ENCODE data around the gene AOPEP. TPM values are rescaled to one million over a fixed set of nuclear protein-coding genes. Genes with fewer than 3 reads are reported as not detected.

AOPEP gene
- total and polyA plus RNA-seq, 2 of the 13 experiments (the other 11 are each of a cell fraction or from before 2014, with no cell fraction given): 22.2 to 41.6 TPM

DNA sequence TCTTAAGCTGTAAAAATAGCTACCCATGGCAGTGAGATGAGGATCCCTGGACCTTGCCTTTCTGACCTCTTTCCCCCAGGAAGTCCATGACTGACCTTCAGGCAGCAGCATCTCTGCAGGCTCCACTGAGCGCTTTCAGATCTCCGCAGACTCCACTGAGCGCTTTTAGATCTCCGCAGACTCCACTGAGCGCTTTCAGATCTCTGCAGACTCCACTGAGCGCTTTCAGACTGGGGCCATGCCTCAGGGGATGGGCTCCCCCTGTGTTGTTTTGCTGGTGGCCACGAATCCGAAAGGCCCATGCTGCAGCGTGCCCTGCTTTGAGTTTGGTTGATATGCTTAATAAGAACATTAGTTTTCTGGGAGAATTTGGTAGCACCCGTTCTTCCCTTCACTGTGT is 336.8 kb downstream of the AOPEP start:
- Histone ChIP-seq H3K4me1 (ENCODE audit: insufficient read depth, low read length) (peaks cover 88% of the 10 kb centered on the region), H2AFZ (ENCODE audit: low read length) (no peak overlapping the region), H3K27me3 (ENCODE audit: control insufficient read depth in 1 of 2, insufficient read depth in 2 of 2, low read length in 2 of 2) (no peaks in the 10 kb centered on the region), H3K9me3 (ENCODE audit: low read length) (no peaks in the 10 kb centered on the region), H3K79me2 (ENCODE audit: insufficient read depth, low read length) (peaks cover 88% of the 10 kb centered on the region), H3K27ac (ENCODE audit: extremely low read length, insufficient read depth, low read length) (peak overlapping the region; percentile 77), H4K20me1 (ENCODE audit: insufficient read depth, low read length) (peaks cover 14% of the 10 kb centered on the region), H3K4me3 (replicated peaks in 1 of 3; ENCODE audit: insufficient read depth in 1 of 3, low read depth in 2 of 3, low read length in 3 of 3) (no peak overlapping the region), H3K9ac (ENCODE audit: insufficient read depth, low read depth, low read length) (peak overlapping the region; percentile 37; the same call in 1 of the 2 replicates), H3K4me2 (ENCODE audit: low read depth, low read length) (peak overlapping the region; percentile 38; the same call in 1 of the 2 replicates), H3K36me3 (replicated peaks in 1 of 2; ENCODE audit: control insufficient read depth in 1 of 2, insufficient read depth in 2 of 2, low read length in 2 of 2) (peaks cover 26 to 74% of the 10 kb centered on the region in 2 experiments)
- WGBS (ENCODE audit: low lambda C conversion rate): 93% methylated on average over 10 of the region's 10 CpGs
- FAIRE-seq (no peak), ATAC-seq (no peak), DNase-seq (ENCODE audit: low spot score) (no peak)
- intact Hi-C loops (cut with micrococcal nuclease; ENCODE audit: unreplicated experiment) (loop anchor here (5.0 kb wide), 1 partner anchor 56 kb away; no protein-coding TSS in a partner anchor), in situ Hi-C loops (cut with HindIII; ENCODE audit: extremely low pct_ligation_motif_present, low pct_unique_long_range_greater_than_20kb) (no loop called here)
- TF ChIP-seq, protein P1, sequence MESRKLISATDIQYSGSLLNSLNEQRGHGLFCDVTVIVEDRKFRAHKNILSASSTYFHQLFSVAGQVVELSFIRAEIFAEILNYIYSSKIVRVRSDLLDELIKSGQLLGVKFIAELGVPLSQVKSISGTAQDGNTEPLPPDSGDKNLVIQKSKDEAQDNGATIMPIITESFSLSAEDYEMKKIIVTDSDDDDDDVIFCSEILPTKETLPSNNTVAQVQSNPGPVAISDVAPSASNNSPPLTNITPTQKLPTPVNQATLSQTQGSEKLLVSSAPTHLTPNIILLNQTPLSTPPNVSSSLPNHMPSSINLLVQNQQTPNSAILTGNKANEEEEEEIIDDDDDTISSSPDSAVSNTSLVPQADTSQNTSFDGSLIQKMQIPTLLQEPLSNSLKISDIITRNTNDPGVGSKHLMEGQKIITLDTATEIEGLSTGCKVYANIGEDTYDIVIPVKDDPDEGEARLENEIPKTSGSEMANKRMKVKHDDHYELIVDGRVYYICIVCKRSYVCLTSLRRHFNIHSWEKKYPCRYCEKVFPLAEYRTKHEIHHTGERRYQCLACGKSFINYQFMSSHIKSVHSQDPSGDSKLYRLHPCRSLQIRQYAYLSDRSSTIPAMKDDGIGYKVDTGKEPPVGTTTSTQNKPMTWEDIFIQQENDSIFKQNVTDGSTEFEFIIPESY (CRISPR knock-in tag; IDR thresholded peaks at IDR 0.05): 0 out of 2 replicates have a peak, but pooled peaks have one; percentile 31
- TF ChIP-seq, protein P2, sequence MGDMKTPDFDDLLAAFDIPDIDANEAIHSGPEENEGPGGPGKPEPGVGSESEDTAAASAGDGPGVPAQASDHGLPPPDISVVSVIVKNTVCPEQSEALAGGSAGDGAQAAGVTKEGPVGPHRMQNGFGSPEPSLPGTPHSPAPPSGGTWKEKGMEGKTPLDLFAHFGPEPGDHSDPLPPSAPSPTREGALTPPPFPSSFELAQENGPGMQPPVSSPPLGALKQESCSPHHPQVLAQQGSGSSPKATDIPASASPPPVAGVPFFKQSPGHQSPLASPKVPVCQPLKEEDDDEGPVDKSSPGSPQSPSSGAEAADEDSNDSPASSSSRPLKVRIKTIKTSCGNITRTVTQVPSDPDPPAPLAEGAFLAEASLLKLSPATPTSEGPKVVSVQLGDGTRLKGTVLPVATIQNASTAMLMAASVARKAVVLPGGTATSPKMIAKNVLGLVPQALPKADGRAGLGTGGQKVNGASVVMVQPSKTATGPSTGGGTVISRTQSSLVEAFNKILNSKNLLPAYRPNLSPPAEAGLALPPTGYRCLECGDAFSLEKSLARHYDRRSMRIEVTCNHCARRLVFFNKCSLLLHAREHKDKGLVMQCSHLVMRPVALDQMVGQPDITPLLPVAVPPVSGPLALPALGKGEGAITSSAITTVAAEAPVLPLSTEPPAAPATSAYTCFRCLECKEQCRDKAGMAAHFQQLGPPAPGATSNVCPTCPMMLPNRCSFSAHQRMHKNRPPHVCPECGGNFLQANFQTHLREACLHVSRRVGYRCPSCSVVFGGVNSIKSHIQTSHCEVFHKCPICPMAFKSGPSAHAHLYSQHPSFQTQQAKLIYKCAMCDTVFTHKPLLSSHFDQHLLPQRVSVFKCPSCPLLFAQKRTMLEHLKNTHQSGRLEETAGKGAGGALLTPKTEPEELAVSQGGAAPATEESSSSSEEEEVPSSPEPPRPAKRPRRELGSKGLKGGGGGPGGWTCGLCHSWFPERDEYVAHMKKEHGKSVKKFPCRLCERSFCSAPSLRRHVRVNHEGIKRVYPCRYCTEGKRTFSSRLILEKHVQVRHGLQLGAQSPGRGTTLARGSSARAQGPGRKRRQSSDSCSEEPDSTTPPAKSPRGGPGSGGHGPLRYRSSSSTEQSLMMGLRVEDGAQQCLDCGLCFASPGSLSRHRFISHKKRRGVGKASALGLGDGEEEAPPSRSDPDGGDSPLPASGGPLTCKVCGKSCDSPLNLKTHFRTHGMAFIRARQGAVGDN (CRISPR knock-in tag; IDR thresholded peaks at IDR 0.05): peak; percentile 32; the same call in 1 of the 2 replicates
- peak; percentile 88 for TF ChIP-seq ZBTB38 (CRISPR knock-in tag; IDR thresholded peaks at IDR 0.05)
- TF ChIP-seq HNF4A (CRISPR knock-in tag; IDR thresholded peaks at IDR 0.05): 0 out of 2 replicates have a peak, but pooled peaks have one; percentile 12
- TF ChIP-seq ZBTB20 (CRISPR knock-in tag; IDR thresholded peaks at IDR 0.05; ENCODE audit: borderline replicate concordance, low read depth): no peak
- ChIA-PET CTCF (ENCODE audit: low intra/inter-chr PET ratio, low total read pairs) (no interaction called here), POLR2A (interaction anchor here (2.4 to 4.8 kb wide), 5 partner anchors 15 to 72 kb away, joined by 12 to 52 read pairs (median 13); no protein-coding TSS in a partner anchor)
- BruUV-seq (replicated peaks): no TSS peak
